ENCODE results near the gene VWF. TPM values are rescaled to one million over a fixed set of nuclear protein-coding genes. Genes with fewer than 3 reads are reported as not detected.

VWF gene
- total and polyA plus RNA-seq, 12 donors = 104 to 480 (median 253) TPM

GRCh38 chr12:6053541-6053940 lies 70.9 kb downstream of the VWF start:
- H3K4me3 ChIP-seq = no peak overlapping the region
- H3K9me3 ChIP-seq = no peaks in the 10 kb centered on the region
- intact Hi-C loops (cut with DNase I) = no loop called here
- TF ChIP-seq CTCF (IDR thresholded peaks at IDR 0.05) = no peak
- no peak for DNase-seq
- 38 to 50% methylated on average over 4 of the region's 4 CpGs for WGBS, 2 donors
- H3K27ac ChIP-seq = peak overlapping the region in 3 of 10 donors; percentile 15 to 17 (median 15)
- peak in 2 of 8 donors; percentile 10 to 30 for ATAC-seq
- peaks cover 0 to 22% (median 12%) of the 10 kb centered on the region in 7 donors for H3K27me3 ChIP-seq
- H3K4me1 ChIP-seq = peaks cover 0 to 37% (median 11%) of the 10 kb centered on the region in 9 donors
- H3K36me3 ChIP-seq = peaks cover 0 to 93% (median 0%) of the 10 kb centered on the region in 9 donors

GRCh38 chr12:6052940-6053329 lies 71.5 kb downstream of the VWF start:
- peak overlapping the region in 1 of 10 donors; percentile 15 for H3K27ac ChIP-seq
- peaks cover 0 to 93% (median 0%) of the 10 kb centered on the region in 9 donors for H3K36me3 ChIP-seq
- WGBS, 2 donors = 93 to 97% methylated on average over 4 of the region's 4 CpGs
- intact Hi-C loops (cut with DNase I) = no loop called here
- DNase-seq = no peak
- no peak for ATAC-seq
- TF ChIP-seq CTCF (IDR thresholded peaks at IDR 0.05) = no peak
- peaks cover 0 to 32% (median 11%) of the 10 kb centered on the region in 9 donors for H3K4me1 ChIP-seq
- H3K9me3 ChIP-seq = no peaks in the 10 kb centered on the region
- peaks cover 0 to 22% (median 12%) of the 10 kb centered on the region in 7 donors for H3K27me3 ChIP-seq
- no peak overlapping the region for H3K4me3 ChIP-seq

- 90 to 93% methylated on average over 9 of the region's 9 CpGs for WGBS, 2 donors
- TF ChIP-seq CTCF (IDR thresholded peaks at IDR 0.05) = no peak
- H3K36me3 ChIP-seq = peaks cover 0 to 93% (median 0%) of the 10 kb centered on the region in 9 donors
- H3K27me3 ChIP-seq = peaks cover 0 to 16% (median 8%) of the 10 kb centered on the region in 7 donors
- H3K4me3 ChIP-seq = no peak overlapping the region
- intact Hi-C loops (cut with DNase I) = no loop called here
- DNase-seq (no peak), ATAC-seq (peak in 1 of 8 donors; percentile 15)
- no peaks in the 10 kb centered on the region for H3K9me3 ChIP-seq
- H3K4me1 ChIP-seq = peaks cover 0 to 32% (median 11%) of the 10 kb centered on the region in 9 donors
- H3K27ac ChIP-seq = peak overlapping the region in 2 of 10 donors; percentile 1 to 10
Measured at GRCh38 chr12:6052206-6052939, 72.1 kb downstream of the VWF start.

GRCh38 chr12:6049992-6050391 lies 74.5 kb downstream of the VWF start:
- WGBS, 2 donors = 93 to 94% methylated on average over 8 of the region's 8 CpGs
- no peaks in the 10 kb centered on the region for H3K9me3 ChIP-seq
- peaks cover 0 to 28% (median 9%) of the 10 kb centered on the region in 9 donors for H3K4me1 ChIP-seq
- DNase-seq = no peak
- H3K4me3 ChIP-seq = no peak overlapping the region
- no peak for TF ChIP-seq CTCF (IDR thresholded peaks at IDR 0.05)
- ATAC-seq = no peak
- no peaks in the 10 kb centered on the region for H3K27me3 ChIP-seq
- intact Hi-C loops (cut with DNase I) = loop anchor here in 1 of 10 donors (10.0 kb wide), 1 partner anchor 55 kb away; no protein-coding TSS in a partner anchor
- H3K36me3 ChIP-seq = peaks cover 0 to 97% (median 0%) of the 10 kb centered on the region in 9 donors
- no peak overlapping the region for H3K27ac ChIP-seq
